ENCODE data around the gene ST13. TPM values are rescaled to one million over a fixed set of nuclear protein-coding genes. Genes with fewer than 3 reads are reported as not detected.

The ST13 gene
- total RNA-seq, 4 donors from 2014 or later: 39.6 to 113 (median 79.7) TPM

DNA sequence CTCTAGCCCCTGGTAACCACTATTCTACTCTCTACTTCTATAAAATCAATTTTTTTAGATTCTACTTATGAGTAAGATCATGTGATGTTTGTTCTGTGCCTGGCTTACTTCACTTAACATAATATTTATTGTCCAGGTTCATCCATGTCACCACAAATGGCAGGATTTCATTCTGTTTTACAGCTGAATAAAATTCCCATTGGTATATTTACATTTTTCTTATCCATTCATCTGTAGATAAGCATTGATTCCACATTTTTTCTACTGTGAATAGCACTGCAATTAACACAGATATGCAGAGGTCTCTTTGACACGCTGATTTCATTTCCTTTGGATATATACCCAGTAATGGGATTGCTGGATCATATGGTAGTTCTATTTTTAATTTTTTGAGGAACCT lies 53.1 kb downstream of the ST13 start:
- intact Hi-C loops (cut with DNase I; ENCODE audit: low total_unique reads): no loop called here
- no peak overlapping the region for H3K27ac ChIP-seq
- 71 to 85% methylated on average over 1 of the region's 1 CpG for WGBS, 2 donors (ENCODE audit: low coverage in 1 of 2)
- DNase-seq: no peak
- no peak overlapping the region for H3K4me3 ChIP-seq
- H3K4me1 ChIP-seq: no peaks in the 10 kb centered on the region
- H3K27me3 ChIP-seq: no peaks in the 10 kb centered on the region
- TF ChIP-seq, protein P1, sequence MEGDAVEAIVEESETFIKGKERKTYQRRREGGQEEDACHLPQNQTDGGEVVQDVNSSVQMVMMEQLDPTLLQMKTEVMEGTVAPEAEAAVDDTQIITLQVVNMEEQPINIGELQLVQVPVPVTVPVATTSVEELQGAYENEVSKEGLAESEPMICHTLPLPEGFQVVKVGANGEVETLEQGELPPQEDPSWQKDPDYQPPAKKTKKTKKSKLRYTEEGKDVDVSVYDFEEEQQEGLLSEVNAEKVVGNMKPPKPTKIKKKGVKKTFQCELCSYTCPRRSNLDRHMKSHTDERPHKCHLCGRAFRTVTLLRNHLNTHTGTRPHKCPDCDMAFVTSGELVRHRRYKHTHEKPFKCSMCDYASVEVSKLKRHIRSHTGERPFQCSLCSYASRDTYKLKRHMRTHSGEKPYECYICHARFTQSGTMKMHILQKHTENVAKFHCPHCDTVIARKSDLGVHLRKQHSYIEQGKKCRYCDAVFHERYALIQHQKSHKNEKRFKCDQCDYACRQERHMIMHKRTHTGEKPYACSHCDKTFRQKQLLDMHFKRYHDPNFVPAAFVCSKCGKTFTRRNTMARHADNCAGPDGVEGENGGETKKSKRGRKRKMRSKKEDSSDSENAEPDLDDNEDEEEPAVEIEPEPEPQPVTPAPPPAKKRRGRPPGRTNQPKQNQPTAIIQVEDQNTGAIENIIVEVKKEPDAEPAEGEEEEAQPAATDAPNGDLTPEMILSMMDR (IDR thresholded peaks at IDR 0.05): no peak
- TF ChIP-seq POLR2A (IDR thresholded peaks at IDR 0.05) (no peak), POLR2AphosphoS5 (IDR thresholded peaks at IDR 0.05) (no peak), EP300 (IDR thresholded peaks at IDR 0.05; ENCODE audit: low read depth) (no peak)
- H3K9me3 ChIP-seq: no peaks in the 10 kb centered on the region
- H3K36me3 ChIP-seq: no peaks in the 10 kb centered on the region
- in situ Hi-C loops (cut with MboI; ENCODE audit: low pct_ligation_motif_present in 1 of 4, low pct_unique_long_range_greater_than_20kb in 1 of 4, low sequenced_read_pairs in 3 of 4): no loop called here

DNA sequence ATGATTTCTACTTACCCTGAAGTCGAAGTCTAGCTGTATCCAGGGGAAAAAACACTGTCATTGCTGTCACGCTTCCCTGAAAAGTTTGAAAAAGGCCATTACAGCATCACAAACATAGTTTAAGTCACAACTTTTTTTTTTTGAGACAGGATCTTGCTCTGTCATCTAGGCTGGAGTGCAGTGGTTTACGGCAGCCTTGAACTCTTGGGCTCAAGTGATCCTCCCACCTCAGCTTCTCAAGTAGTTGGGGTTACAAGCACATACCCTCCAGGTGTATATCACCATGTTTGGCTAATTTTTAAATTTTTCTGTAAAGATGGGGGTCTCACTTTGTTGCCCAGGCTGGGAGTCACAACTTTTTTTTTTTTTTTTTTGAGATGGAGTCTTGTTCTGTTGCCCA lies 57.4 kb downstream of the ST13 start:
- in situ Hi-C loops (cut with MboI; ENCODE audit: low pct_ligation_motif_present in 1 of 4, low pct_unique_long_range_greater_than_20kb in 1 of 4, low sequenced_read_pairs in 3 of 4) (no loop called here), intact Hi-C loops (cut with DNase I; ENCODE audit: low total_unique reads) (no loop called here)
- H3K4me1 ChIP-seq: no peaks in the 10 kb centered on the region
- no peak for DNase-seq
- H3K27ac ChIP-seq: no peak overlapping the region
- H3K36me3 ChIP-seq: no peaks in the 10 kb centered on the region
- no peak overlapping the region for H3K4me3 ChIP-seq
- WGBS, 2 donors (ENCODE audit: low coverage in 1 of 2): 97 to 100% methylated on average over 3 of the region's 3 CpGs
- H3K9me3 ChIP-seq: no peaks in the 10 kb centered on the region
- no peaks in the 10 kb centered on the region for H3K27me3 ChIP-seq
- TF ChIP-seq, protein P1 (IDR thresholded peaks at IDR 0.05): no peak
- TF ChIP-seq POLR2A (IDR thresholded peaks at IDR 0.05) (no peak), POLR2AphosphoS5 (IDR thresholded peaks at IDR 0.05) (no peak), EP300 (IDR thresholded peaks at IDR 0.05; ENCODE audit: low read depth) (no peak)

DNA sequence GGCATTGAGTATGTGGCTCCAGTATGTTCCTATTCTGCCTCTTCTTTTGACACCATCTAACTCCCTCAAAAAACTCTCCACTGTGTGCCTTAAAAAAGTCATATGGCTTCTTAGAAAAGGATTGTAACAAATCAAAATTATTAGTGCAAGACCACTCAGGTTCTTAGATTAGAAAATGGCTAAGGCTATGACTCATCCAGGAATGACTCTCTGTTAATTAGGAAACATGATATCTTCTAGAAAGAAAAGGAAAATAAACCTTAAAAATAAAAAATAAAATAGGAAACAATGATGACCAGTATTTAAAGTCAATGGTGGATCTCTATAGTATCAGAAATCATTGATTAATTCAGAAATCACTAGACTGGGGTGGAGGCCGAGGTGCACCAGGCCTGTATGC lies 59.0 kb downstream of the ST13 start:
- Histone ChIP-seq H3K27ac (no peak overlapping the region), H3K36me3 (no peaks in the 10 kb centered on the region), H3K9me3 (no peaks in the 10 kb centered on the region), H3K4me1 (no peaks in the 10 kb centered on the region), H3K27me3 (no peaks in the 10 kb centered on the region), H3K4me3 (no peak overlapping the region)
- in situ Hi-C loops (cut with MboI; ENCODE audit: low pct_ligation_motif_present in 1 of 4, low pct_unique_long_range_greater_than_20kb in 1 of 4, low sequenced_read_pairs in 3 of 4): no loop called here
- TF ChIP-seq POLR2AphosphoS5 (IDR thresholded peaks at IDR 0.05) (no peak), EP300 (IDR thresholded peaks at IDR 0.05; ENCODE audit: low read depth) (no peak), POLR2A (IDR thresholded peaks at IDR 0.05) (no peak)
- TF ChIP-seq, protein P1 (IDR thresholded peaks at IDR 0.05): no peak
- intact Hi-C loops (cut with DNase I; ENCODE audit: low total_unique reads): no loop called here
- DNase-seq: no peak
- WGBS, 2 donors (ENCODE audit: low coverage in 1 of 2): 93% methylated on average over 1 of the region's 1 CpG; no CpG with 5 or more reads in 1 of the 2 donors

DNA sequence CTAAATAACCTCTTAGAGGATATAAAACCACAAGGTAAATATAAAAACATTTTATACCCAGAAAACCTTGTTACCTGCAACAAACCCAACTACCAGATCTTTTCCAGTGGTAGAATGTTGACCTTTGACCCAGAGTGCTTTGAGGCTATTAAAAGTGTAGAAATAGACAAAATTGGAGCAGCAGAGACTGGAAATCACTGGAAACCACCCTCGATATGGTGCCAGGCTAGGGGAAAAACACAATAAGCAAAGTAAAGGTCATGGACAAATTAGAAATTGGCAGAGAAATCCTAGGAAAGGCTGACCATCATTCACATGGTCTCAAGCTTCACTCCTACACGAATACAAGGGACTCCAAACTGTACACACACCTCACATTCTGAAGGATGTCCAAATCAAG lies 64.0 kb downstream of the ST13 start:
- H3K9me3 ChIP-seq: no peaks in the 10 kb centered on the region
- in situ Hi-C loops (cut with MboI; ENCODE audit: low pct_ligation_motif_present in 1 of 4, low pct_unique_long_range_greater_than_20kb in 1 of 4, low sequenced_read_pairs in 3 of 4) (no loop called here), intact Hi-C loops (cut with DNase I; ENCODE audit: low total_unique reads) (no loop called here)
- no peak for DNase-seq
- 79 to 95% methylated on average over 2 of the region's 2 CpGs for WGBS, 2 donors (ENCODE audit: low coverage in 1 of 2)
- H3K27ac ChIP-seq: no peak overlapping the region
- H3K4me1 ChIP-seq: no peaks in the 10 kb centered on the region
- no peak for TF ChIP-seq POLR2AphosphoS5 (IDR thresholded peaks at IDR 0.05)
- H3K36me3 ChIP-seq: peaks cover 0 to 5% (median 2%) of the 10 kb centered on the region in 4 donors
- H3K27me3 ChIP-seq: no peaks in the 10 kb centered on the region
- no peak overlapping the region for H3K4me3 ChIP-seq

DNA sequence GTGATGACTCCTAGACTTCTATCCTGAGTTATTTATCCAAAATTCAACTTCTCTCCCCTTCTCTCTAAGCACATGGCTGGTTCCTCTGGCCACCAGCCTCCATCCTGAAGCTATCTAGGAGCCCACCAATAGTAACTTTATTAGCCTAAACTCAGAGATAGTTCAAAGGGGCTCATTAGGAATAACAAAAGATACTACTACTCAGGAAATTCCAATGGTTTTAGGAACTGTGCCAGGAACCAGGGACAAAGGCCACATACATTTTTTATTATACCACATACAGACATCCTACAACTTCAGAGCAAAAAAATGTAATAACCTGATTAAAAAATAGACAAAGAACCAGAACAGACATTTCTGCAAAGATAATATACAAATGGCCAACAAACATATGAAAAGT lies 65.2 kb downstream of the ST13 start:
- DNase-seq: no peak
- TF ChIP-seq, protein P1 (IDR thresholded peaks at IDR 0.05): no peak
- no peak for TF ChIP-seq POLR2A (IDR thresholded peaks at IDR 0.05)
- no peak for TF ChIP-seq EP300 (IDR thresholded peaks at IDR 0.05; ENCODE audit: low read depth)
- TF ChIP-seq POLR2AphosphoS5 (IDR thresholded peaks at IDR 0.05): no peak
- Histone ChIP-seq H3K9me3 (no peaks in the 10 kb centered on the region), H3K4me1 (no peaks in the 10 kb centered on the region), H3K27ac (no peak overlapping the region), H3K4me3 (no peak overlapping the region), H3K36me3 (peaks cover 0 to 5% (median 2%) of the 10 kb centered on the region in 4 donors), H3K27me3 (no peaks in the 10 kb centered on the region)
- in situ Hi-C loops (cut with MboI; ENCODE audit: low pct_ligation_motif_present in 1 of 4, low pct_unique_long_range_greater_than_20kb in 1 of 4, low sequenced_read_pairs in 3 of 4): no loop called here
- intact Hi-C loops (cut with DNase I; ENCODE audit: low total_unique reads): no loop called here

Data from transverse colon (tissue), 4 donors.